HG03159 (cell line): Measurements from ENCODE around the gene VIPAS39.

Experiments
- ATAC-seq: cut with Tn5 transposase; IDR thresholded peaks from one replicate; pipeline ENCODE4 v1.9.1; 2021; ENCODE audit warnings: mild to moderate bottlenecking, moderate library complexity; ENCODE audit not compliant: unreplicated experiment

Gene VIPAS39

DNA sequence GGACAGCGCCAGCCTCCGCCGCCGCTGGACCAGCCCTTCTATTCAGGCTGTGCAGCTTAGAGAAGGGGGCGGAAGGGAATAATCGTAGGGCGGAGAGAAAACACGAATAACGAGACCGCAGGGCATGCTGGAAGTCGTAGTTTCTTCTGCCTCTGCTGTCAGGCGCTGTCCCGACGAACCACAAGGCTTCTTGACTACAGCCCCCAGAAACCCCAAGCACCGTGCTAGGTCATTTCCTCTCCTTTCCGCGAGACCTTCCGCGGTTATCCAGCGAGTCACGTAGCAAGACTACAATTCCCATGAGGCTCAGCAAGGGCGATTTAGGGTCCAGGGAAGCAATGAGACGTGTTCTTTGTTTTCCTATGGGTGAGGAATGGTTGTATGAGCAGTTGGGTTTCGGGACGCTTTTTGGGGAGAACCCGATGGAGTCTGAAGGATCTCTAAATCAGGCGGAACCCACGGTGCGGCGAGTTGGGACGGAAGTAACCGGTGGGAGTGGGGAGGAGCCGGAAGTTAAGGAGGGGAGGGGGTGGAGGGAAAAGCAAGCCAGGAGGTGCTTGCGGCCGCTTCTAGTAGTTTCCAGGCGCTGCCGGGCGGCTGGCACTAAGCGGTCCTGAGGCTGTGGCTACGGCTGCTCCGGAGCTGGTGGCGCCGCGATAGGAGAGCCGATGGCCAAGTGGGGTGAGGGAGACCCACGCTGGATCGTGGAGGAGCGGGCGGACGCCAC, at the start of gene VIPAS39, which contains the start of gene AHSA1:
Gene VIPAS39, minus strand, starts transcription at position 80 of the 727 bp plus-strand sequence. CDS start 3,499 bp downstream, outside the sequence.
Gene AHSA1, plus strand, starts transcription at position 572 of the 727 bp plus-strand sequence. Its CDS starts 97 bp downstream, at position 669.
- peak; percentile 91 for ATAC-seq

DNA sequence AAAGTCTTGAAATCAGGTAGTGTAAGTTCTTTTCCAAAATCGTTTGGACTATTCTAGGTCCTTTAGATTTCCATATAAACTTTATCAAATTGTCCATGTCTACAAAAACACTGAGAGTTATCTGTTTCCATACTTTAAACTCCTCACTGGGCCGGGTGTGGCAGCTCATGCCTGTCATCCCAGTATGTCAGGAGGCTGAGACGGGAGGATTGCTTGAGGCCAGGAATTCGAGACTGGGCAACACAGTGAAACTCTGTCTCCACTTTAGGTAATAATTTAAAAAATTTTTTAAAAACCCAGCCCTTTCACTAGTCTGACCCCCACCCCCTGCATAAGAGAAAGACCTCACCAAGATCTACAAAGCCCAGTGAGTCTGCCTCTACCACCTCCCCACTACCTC, 47.6 kb upstream of the VIPAS39 start:
- no peak for ATAC-seq

DNA sequence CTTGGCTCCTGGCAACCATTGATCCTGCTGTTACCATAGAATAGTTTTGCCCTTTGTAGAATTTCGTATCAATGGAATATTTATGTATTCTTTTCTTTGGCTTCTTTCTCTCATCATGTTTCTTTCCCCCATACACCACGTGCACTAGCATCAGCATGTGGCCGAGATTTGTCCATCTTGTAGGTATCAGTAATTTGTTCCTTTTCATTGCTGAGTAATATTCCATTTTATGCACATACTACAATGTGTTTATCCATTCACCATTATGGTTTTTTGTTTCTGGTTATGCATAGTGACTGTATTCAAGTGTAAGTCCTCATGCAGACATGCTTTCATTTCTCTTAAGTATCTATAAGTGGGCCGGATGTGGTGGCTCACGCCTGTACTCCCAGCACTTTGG, 45.7 kb upstream of the VIPAS39 start:
- no peak for ATAC-seq

DNA sequence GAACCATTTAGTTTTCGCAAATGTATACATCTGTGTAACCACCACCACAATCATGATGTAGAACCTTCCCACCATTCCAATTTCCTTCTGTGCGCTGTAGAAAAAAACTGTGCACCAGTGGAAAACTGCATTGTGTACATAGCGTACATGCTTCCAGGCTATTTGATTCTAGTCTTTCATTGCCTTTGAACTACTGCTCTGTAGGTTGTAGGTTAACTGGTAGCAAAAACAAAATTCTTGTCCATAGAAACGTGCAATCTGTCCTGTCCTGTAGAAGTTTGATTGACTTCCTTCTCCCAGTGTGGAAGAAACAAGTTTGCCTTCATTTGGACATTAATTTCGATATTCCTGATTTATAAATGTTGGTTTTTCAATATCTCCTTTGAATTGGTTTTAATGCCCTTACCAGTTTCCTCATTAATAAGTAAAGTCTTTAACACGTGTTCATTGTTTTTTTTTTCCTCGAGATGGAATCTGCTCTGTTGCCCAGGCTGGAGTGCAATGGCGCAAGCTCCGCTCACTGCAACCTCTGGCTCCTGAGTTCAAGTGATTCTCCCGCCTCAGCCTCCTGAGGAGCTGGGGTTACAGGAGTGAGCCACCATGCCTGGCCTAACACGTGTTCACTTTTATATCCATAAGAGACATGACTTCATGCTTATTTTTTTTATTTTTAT, 44.8 kb upstream of the VIPAS39 start:
- ATAC-seq: no peak

DNA sequence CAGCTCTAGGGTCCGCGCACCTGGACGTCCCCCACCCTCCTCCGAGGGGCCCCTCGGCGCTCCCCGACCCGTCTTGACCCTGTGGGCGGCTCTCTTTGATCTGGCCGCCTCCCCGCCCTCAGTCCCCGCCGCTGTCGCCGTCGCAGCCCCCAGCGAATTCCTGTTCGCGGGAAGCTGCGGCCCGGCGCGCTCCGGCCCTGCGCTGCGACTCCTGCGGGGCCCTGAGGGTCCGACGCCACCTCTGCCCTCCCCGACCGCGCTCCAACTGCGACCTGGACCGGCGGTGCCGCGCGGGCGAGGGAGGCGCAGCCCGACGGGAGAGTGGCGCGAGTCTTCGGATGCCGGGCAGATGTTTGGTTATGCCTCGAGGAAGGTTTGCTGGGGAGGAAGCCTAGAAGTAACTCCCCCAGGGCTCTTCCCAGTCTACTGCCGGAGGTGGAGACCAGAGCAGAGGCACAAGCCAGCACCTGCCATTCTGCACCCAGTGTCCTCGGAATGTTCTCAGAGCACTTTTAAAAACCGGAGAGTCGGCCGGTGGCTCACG, 41.7 kb upstream of the VIPAS39 start:
- peak; percentile 29 for ATAC-seq

DNA sequence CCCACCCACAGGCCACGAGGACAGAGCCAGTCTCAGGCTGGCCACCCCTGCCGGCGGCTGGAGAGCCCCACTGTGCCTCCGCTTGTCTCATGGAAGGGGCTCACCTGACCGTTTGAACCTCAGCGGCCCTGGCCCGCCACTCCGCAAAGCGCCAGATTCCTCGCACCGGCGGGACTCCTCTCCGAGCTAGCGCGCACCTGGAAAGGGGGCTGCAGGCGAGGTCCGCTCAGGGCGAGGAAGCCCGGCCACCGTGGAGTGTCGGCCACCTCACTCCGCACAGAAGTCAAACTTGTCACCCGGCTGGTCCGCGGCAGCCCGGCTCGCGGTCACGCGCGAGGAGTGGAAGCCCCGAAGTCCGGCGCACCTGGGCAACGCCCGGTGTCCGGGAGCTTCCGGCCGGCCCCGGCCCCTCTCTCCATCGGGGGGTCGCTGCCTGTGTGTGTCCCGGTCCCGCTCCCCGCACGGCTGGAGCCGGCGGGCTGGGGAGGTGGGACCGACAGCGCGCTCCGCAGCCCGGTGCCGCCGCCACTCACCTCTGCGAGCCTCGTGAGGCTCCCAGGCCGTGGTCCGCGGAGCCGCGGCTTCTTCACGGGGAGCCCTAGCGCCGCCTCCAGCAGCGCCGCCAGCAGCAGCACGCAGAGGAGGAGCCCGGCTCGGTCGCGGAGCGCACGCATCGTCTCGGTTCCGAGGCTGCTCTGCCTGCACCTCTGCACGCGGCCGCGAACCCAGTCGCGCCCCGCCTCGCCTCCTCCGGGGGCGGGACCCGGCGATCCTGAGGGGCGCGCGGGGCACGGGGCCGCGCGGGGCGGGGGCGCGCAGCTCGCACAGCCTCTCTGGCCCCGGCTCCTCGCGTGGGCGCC, 40.9 kb upstream of the VIPAS39 start, which contains the start of gene ISM2:
Gene ISM2, minus strand, starts transcription at position 697 of the 860 bp plus-strand sequence. Its CDS starts 23 bp downstream, at position 674.
- peak; percentile 62 for ATAC-seq

DNA sequence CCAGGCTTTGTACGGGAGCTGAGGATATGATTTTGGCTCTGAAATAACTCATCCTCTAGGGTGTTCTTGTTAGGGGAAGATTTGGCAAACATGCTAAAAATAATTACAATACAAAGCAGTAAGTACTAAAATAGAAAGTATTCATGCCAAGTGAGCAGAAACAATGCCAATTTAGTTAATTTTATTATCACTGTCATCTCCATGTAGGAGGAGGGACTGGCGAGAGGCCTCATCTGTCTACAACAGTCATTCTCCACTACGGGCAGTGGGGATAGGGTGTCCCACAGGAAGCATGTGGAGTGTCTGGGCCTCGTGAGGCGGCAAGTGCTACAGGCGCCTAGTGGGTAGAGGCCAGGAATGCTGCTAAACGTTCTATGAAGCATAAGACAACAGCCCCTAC, 37.9 kb upstream of the VIPAS39 start:
- no peak for ATAC-seq

DNA sequence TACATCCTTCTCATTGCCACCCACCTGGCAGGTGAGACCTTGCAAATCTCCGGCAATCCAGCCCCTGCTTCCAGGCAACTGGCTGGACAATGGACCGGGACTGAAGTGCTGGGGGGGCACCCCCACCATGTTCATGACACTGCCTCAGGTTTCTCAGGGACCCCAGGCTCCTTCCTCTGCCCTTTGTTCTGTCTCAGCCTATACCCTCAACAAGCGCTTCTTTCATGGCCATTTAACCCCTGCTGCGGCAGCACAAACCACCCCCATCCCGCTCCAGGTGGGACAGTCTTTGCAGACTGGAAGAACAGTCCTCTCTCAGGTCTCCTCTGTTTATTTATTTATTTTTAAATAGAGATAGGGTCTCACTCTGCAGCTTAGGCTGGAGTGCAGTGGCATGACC, 33.7 kb upstream of the VIPAS39 start:
- ATAC-seq: no peak

DNA sequence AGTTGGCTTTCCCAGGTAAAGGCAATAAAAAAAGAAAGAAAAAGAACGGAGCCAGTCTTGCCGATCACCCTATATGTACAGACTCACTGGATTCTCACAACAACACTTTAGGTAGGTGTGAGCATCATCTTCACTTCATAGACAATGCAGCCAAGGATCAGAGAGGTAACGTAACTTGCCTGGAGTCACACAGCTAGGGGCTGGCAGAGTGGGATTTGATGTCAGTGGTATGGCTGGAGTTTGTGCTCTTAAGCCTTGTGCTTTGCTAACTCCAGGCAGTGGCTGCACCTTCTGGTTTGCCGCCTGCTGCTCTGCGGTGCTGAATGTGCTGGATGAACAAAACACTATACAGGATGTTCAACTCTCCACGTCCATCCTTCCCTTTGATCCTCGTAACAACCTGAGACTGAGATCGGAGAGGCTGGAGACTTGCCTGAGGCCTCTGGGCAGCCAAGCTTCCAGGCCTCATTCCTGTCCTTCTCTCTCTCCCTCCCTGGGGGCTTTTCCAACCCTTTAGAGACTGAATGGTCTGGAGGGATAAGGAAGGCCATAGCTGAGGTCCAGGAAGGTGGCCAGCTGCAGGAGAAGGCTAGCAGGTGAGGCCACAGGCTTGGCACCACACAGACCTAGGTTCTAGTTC, 33.1 kb upstream of the VIPAS39 start:
- no peak for ATAC-seq

DNA sequence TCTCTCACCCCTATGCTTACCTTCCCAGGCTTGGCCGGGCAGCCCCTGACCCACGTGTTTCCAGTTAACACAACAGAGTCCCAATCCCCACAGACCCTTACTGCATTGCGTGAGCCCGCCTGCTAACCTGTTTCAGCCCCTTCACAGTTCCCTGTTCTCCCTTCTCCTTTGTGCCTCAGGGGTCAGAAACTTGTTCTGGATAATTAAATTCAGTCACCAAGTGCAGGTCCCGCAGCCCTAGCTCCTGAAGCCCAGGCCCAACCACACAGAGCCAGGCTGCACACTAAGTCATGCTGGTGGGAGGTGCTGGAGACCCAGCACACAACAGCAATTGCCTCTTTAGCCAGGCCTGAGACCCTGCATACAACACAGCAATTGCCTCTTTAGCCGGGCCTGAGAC, 31.6 kb upstream of the VIPAS39 start:
- ATAC-seq: no peak

DNA sequence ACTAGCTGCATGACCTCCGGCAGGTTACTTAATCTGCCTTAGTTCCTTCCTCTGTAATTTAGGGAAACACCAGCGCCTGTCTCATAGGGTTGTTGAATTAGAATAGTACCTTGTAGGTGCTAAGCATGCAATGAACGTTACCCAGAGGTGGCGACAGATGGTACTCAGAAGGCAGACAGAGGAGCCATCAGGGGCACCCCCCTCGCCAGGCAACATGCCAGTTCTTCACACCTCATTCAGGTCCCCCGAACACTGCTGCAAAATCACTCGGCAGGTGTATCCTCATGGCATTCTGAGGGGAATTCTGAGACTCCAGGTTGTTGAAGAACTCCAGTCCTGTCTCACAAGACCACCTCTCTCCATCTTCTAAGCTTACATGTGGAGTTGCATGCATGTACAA, 31.2 kb upstream of the VIPAS39 start:
- no peak for ATAC-seq

DNA sequence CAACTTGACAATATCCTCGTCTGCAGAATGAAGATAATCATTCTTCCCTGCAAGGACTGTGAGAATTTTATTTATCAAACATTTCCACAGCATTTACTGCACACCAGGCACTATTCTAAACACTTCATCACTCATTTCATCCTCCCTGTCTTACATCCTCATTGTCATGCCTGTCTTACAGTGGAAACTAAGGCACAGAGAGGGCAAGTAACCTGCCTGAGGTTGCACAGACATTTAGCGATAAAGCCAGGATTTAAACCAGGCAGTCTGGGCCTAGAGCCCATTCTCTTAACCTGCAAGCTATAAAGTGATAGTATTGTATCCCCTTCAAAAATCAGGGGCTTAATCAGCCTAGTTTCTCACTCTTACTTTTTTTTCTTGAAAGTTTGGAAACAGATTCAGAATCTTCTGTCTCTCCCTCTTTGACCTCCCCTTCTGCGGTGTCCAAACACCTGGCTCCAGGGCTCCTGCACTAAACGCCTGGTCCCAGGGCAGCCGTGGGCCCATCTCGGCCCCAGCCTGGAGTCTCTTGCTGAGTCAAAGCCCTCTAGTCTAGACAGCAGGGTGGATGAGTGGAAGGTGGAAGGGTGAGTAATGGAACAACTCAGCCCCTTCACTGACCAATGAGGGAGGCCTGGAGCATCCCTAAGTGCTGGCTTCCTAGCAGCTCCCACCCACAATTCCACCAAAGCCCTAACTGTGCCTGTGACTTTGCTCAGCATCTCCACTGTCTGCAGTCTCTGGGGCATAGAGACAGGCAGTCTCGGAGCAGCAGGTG, 28.7 kb upstream of the VIPAS39 start:
- ATAC-seq: no peak

DNA sequence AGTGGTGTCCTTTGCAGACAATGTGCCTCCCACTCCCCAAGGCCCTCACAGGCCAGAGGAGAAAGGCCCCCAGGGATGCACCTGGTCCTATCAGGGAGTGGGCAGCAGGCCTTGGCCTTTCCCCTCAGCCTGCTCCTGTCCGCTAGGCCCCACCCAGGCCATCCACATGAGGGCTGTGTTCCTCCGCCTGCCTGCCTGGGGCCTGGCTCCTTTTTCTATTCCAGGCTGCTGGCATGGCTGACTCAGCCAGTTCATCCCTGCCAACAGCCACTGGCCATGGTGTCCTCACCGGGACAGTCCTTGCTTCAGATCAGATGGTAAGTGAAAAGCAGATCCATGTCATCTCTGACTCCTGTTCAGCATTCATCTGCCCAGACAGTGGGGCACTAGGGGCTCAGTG, 27.9 kb upstream of the VIPAS39 start:
- ATAC-seq: no peak

DNA sequence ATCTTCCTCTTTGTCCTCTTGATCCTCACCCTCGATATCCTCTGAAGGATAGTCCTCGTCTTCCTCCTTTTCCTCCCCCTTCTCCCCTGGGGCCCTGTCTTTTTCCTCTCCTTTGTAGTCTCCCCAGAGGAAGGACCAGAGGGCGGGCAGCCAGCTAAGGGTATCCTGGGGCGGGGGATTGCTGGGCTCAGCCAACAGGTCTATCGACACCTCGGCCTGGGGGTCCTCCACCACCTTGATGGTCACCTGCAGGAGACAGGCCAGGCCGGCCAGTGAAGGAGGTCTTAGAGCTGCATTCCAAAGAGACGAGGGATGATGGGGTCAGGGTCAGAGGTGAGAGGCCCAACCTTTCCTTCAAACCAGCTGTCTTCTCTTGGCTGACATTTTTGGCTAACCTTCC, 25.0 kb upstream of the VIPAS39 start:
- ATAC-seq: no peak

DNA sequence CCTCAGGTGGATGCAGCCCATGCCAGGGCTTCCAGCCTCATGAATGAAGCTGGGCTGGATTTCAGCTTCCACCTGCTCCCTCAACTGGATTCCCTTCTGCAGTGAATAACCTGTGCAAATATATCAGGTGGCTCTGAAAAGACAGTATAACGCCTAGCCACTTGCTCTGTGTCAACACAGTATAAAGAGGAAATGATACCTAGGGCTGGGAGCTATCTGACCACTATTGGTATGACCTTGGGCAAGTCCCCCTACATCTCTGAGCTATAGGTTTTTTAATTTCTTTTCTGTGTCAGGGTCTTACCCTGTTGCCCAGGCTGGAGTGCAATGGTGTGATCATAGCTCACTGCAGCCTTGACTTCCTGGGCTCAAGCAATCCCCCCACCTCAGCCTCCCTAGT, 21.4 kb upstream of the VIPAS39 start:
- ATAC-seq: peak; percentile 96

DNA sequence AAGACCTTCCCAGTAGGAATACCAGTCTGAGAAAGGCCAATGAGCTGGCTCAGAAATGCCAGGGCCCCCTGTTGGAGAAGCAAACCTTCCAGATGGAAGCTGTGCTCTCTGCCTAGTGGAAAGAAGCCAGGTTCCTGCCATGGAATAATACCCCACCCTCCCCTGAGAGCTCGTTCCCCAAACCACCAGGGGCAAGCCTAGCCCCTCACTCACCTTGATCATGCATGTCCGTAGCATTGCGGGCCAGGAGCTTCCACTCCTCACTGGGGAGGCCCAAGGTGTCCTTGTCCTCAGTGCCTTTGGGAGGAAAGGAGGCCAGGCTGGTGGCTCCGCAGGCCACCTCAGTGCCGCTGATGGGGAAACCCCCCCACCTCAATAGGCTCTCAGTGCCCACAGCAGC, 20.6 kb upstream of the VIPAS39 start:
- no peak for ATAC-seq

DNA sequence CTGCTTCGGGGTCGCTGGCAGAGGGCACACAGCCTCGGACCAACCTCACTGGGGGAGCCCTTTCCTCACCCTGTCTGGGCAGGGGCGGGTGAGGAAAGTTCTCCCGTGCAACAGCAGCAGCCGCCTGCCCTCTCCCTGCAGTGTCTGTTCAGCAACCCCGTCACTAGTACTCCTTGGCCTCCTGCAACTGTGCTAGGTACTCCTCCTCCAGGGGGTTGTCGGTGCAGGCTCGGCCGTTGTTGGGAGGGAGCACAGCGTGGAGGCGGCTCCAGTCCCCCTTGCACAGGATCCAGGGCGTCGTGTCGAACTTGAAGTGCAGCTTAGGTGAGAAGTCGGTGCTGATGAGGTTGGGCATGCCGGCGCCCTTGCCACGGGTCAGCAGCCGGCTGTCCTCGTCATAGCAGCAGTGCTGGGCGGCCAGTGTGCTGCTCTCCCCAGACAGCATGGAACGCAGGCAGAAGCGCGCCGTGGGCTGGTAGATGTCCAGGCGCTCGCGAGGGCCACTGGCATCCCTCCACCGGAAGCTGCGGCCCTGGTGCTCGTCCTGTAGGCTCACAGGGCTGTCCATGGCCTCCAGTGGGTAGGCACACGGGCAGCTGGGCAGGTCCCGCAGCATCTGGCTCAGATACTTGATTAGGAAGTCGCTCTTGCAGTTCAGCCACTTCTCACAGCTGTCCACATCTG, 18.2 kb upstream of the VIPAS39 start:
- no peak for ATAC-seq

DNA sequence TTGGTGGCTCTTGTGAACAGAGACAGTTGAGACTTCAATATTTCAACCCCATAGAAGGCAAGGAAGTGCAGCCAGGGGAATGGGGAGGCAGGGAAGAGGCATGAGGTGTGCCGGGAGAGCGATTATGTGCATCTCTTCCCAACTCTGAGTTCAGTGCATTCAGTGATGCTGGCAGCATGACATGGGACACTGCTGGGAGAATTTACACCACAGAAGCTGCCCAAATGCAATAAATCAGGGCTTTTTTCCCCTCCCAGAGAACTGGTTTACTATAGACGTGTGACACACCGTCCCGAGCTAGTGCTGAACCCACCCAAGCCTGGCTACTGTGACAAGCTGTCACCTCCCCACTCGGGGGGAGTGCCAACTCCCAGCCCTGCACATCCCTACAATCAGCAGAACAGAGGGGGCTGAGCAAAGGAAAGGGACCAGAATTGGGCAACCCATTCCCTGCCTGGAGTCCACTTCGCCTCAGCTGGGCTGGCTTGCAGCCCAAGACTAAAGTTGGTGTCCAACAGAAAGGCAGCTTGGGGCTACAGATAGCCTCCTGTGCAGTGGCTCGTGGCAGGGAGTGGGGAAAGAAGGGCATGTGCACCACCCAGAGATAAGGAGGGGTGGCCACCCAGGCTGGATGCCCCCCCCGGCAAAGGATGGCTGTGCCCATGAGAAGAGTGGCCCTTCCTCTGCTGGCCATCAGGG, 17.2 kb upstream of the VIPAS39 start:
- ATAC-seq: no peak

DNA sequence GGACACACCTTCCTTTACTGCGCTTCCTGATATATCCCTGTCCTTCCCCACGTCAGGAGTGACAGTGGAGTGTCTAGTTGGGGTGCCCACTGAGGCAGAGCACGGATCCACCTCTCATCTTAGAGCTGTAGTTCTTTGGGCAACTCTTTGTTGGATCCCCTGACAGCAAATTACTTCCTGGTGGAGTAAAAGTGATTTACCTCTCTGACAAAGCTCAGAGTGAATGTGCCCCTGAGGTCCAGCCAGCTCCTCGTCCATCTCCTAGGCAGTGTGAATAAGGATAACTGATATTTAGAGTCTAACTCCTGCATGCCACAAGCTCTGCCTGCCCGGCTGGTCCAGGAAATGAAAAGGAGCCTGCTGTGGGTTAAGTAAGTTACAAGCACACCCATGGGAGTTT, 16.5 kb upstream of the VIPAS39 start:
- ATAC-seq: no peak
